PC-9 (cell line): ENCODE data around the gene MCC.

Experiments
- CTCF ChIP-seq: fragments of 200-600 bp; sonication (generic); conservative IDR thresholded peaks from 2 replicates; pipeline ENCODE4 v1.6.1; 2017; ENCODE audit warnings: mixed run types, antibody characterized with exemption, mild to moderate bottlenecking, moderate library complexity
- EZH2 ChIP-seq: fragments of 200-600 bp; sonication (generic); IDR thresholded peaks from 2 replicates; pipeline ENCODE4 v1.8.0; 2017; ENCODE audit warnings: antibody characterized with exemption, low read depth

DNA sequence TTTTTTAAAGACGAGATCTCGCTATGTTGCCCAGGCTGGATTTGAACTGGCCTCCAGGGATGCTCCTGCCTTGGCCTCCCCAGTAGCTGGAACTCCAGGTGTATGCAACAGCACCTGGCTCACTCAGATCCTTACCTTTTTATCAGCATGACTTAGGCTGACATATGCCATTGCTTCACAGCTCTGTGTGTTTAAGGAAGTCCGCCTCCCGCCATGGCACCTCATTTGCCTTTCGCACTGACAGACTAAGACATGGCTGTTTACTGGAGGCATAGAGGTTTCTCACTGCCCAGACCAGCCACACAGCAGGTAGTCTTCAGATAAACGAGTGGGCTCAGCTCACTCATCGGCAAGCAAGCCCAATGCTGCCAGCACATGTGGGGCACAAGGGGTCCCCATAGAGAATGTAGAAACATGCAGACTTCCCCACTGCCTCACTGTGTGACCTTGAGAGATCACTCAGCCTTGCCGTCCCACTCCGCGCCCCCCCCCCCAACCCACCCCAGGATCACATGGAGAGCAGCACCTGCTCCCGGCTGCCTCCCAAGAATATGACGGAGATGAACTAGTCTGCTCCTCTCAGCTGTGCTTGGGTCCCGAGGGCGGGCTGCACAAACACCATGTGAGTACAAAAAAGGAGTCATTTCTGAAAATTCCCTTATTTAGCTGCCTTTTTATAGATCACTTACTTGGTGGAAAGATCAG is 448.9 kb downstream of the MCC start:
- TF ChIP-seq CTCF: no peak
- no peak for TF ChIP-seq EZH2
